HEK293T (cell line): Measurements from ENCODE around the gene TPI1.

Experiments used
- CTCF ChIA-PET: fragments of 350-600 bp; formaldehyde crosslinking; extraction: SDS; loops from one replicate; lab custom pipeline; 2021; ENCODE audit warnings: antibody characterized with exemption, inconsistent platforms; lab: Yijun Ruan, JAX
- POLR2A ChIA-PET: fragments of 350-600 bp; formaldehyde crosslinking; extraction: SDS; loops from one replicate; lab custom pipeline; 2020; ENCODE audit warnings: antibody characterized with exemption, inconsistent platforms; lab: Yijun Ruan, JAX
- DNase-seq: peaks from one replicate; pipeline ENCODE4 v3.0.0; 2012; ENCODE audit warnings: mixed read lengths; ENCODE audit errors: extremely low spot score
- ARNT ChIP-seq: fragments of 450-650 bp; IDR thresholded peaks from 2 replicates; pipeline ENCODE4 v1.6.1; 2017; ENCODE audit warnings: mild to moderate bottlenecking
- BHLHE40 ChIP-seq: fragments of 450-650 bp; IDR thresholded peaks from 2 replicates; pipeline ENCODE4 v1.6.1; 2016; ENCODE audit warnings: mild to moderate bottlenecking, moderate library complexity, borderline replicate concordance
- CTBP1 ChIP-seq: fragments of 450-650 bp; IDR thresholded peaks from 2 replicates; pipeline ENCODE4 v1.6.1; 2016; ENCODE audit warnings: borderline replicate concordance
- ELF4 ChIP-seq: fragments of 450-650 bp; IDR thresholded peaks from 2 replicates; pipeline ENCODE4 v1.6.1; 2017; ENCODE audit warnings: antibody characterized with exemption
- FOXA1 ChIP-seq: fragments of 450-650 bp; IDR thresholded peaks from 2 replicates; pipeline ENCODE4 v1.6.1; 2016; ENCODE audit warnings: mild to moderate bottlenecking
- FOXK2 ChIP-seq: fragments of 450-650 bp; IDR thresholded peaks from 2 replicates; pipeline ENCODE4 v1.6.1; 2016; ENCODE audit warnings: mild to moderate bottlenecking
- FOXM1 ChIP-seq: fragments of 450-650 bp; IDR thresholded peaks from 2 replicates; pipeline ENCODE4 v1.6.1; 2017; ENCODE audit warnings: mild to moderate bottlenecking, borderline replicate concordance
- HDGF ChIP-seq: fragments of 450-650 bp; IDR thresholded peaks from 2 replicates; pipeline ENCODE4 v1.6.1; 2017; ENCODE audit warnings: antibody characterized with exemption, borderline replicate concordance
- L3MBTL2 ChIP-seq: fragments of 450-650 bp; conservative IDR thresholded peaks from 2 replicates; pipeline ENCODE4 v1.6.1; 2016; ENCODE audit warnings: mild to moderate bottlenecking
- LEF1 ChIP-seq: fragments of 450-650 bp; IDR thresholded peaks from 2 replicates; pipeline ENCODE4 v1.6.1; 2017; ENCODE audit warnings: mild to moderate bottlenecking, borderline replicate concordance
- NFRKB ChIP-seq: fragments of 450-650 bp; IDR thresholded peaks from 2 replicates; pipeline ENCODE4 v1.6.1; 2016; ENCODE audit warnings: mild to moderate bottlenecking, moderate library complexity
- SP1 ChIP-seq: fragments of 450-650 bp; IDR thresholded peaks from 2 replicates; pipeline ENCODE4 v1.6.1; 2017
- SUZ12 ChIP-seq: fragments of 450-650 bp; IDR thresholded peaks from 2 replicates; pipeline ENCODE4 v1.6.1; 2016; ENCODE audit warnings: mild to moderate bottlenecking
- TARDBP ChIP-seq: fragments of 450-650 bp; IDR thresholded peaks from 2 replicates; pipeline ENCODE4 v1.6.1; 2016
- ZNF384 ChIP-seq: fragments of 450-650 bp; IDR thresholded peaks from 2 replicates; pipeline ENCODE4 v1.6.1; 2016
- TF ChIP-seq, protein P1 (sequence below): fragments of 450-650 bp; IDR thresholded peaks from 2 replicates; pipeline ENCODE4 v1.6.1; 2016

Gene TPI1

GRCh38 chr12:6837370-6838060 lies 29.8 kb upstream of the TPI1 start:
- no peak for DNase-seq
- TF ChIP-seq LEF1 (no peak), TARDBP (no peak), ELF4 (no peak), FOXM1 (no peak), FOXK2 (no peak), NFRKB (no peak), L3MBTL2 (no peak), HDGF (no peak)
- TF ChIP-seq, protein P1, sequence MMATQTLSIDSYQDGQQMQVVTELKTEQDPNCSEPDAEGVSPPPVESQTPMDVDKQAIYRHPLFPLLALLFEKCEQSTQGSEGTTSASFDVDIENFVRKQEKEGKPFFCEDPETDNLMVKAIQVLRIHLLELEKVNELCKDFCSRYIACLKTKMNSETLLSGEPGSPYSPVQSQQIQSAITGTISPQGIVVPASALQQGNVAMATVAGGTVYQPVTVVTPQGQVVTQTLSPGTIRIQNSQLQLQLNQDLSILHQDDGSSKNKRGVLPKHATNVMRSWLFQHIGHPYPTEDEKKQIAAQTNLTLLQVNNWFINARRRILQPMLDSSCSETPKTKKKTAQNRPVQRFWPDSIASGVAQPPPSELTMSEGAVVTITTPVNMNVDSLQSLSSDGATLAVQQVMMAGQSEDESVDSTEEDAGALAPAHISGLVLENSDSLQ, result no peak
- POLR2A ChIA-PET, result interaction anchor here (0.8 to 6.3 kb wide), 4 partner anchors 14 to 84 kb away, joined by 3 to 51 read pairs (median 6); partner anchors contain the start of genes CDCA3, GPR162, MLF2 and USP5
- CTCF ChIA-PET, result no interaction called here

GRCh38 chr12:6838854-6839253 lies 28.5 kb upstream of the TPI1 start:
- DNase-seq, result no peak
- ChIA-PET CTCF (interaction anchor here (0.8 to 1.0 kb wide), 2 partner anchors 72 to 86 kb away, joined by 3 read pairs; partner anchors contain the start of gene MLF2), POLR2A (interaction anchor here (4.6 to 5.0 kb wide), 2 partner anchors 12 to 13 kb away, joined by 22 to 57 read pairs; partner anchors contain the start of genes CDCA3, P3H3 and USP5)
- TF ChIP-seq HDGF (no peak), LEF1 (no peak), L3MBTL2 (no peak), TARDBP (no peak), FOXA1 (no peak), FOXM1 (no peak), CTBP1 (no peak), FOXK2 (no peak), ELF4 (no peak), ARNT (no peak), NFRKB (no peak), SP1 (no peak)

DNA sequence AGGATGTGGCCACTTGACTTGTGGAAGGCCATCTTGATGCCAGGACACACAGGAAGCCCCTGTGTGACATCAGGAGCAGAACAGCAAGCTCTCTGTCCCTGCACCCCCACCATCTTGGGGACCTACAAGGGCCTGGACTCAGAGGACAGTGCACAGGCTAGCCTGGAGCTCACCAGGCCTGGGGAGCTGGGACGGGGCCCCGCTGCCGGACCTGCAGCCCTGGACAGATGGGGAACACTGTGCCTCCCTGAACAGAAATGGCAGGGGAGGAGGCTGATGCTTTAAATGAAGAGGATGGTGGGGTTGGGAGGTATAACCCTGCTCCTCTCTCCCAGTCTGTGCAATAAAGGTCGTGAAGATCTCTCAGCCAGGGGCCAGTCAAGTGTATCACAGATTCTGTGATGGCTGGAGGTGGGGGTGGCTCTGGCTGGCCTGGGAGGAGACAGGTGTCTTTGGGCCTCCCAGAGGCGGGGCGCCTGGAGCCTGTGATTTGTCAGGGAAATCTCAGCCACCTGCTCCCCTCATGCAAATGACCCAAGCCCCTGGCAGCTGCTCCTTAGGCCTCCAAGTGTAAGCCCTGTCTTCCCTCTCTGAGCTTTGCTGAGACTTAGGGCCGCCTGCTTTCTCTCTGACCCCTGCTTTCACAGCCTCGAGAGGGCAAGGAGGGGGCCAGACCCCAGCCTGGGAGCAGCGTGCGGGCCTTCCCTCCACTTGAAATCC lies 27.7 kb upstream of the TPI1 start:
- CTCF ChIA-PET, result interaction anchor here (0.8 to 1.0 kb wide), 2 partner anchors 73 to 86 kb away, joined by 3 read pairs; partner anchors contain the start of gene MLF2
- POLR2A ChIA-PET, result interaction anchor here (0.9 to 5.0 kb wide), 4 partner anchors 12 to 87 kb away, joined by 4 to 57 read pairs (median 13); partner anchors contain the start of genes CDCA3, MLF2, P3H3 and PTMS
- no peak for DNase-seq
- TF ChIP-seq NFRKB, result no peak
- TF ChIP-seq CTBP1, result no peak
- no peak for TF ChIP-seq ZNF384
- no peak for TF ChIP-seq ARNT
- no peak for TF ChIP-seq FOXK2
- TF ChIP-seq L3MBTL2, result no peak
- no peak for TF ChIP-seq BHLHE40
- TF ChIP-seq SUZ12, result no peak
- TF ChIP-seq, protein P1, result no peak

- DNase-seq, result no peak
Measured at GRCh38 chr12:6840330-6840729, 27.0 kb upstream of the TPI1 start.

DNA sequence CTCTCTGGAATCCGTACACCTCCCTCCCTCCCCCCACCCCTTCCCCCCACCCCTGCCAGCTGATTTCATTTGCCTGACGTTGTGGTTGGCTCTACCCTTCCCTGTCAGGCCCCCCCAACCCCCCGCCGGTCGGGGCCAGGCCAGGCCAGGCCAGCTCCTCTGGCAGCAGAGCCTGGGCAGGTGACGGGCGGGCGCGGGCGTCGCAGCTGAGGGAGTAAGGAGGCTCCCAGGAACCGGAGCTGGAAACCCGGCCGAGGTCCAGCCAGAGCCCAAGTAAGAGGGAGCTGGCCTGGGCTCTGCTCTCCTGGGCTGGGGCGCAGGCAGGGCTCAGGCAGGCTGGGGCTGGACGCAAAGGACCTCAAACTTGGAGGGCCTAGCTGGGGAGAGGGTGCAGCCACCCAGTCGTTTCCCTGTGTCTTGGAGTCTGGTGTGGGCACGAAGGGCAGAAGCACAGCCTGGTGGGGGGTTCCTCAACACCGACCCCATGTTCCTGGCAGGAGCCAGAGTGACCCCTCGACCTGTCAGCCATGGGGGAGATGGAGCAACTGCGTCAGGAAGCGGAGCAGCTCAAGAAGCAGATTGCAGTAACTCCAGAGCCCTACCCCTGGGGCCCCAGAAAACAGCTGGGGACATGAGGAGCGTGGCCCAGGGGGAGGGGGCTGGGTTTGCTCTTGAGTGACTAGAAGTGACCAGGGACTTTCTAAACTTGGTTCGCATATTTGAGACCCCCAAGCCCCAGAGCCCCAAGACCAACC lies 26.4 kb upstream of the TPI1 start, which contains the start of gene GNB3:
GNB3 (plus strand) TSS at position 165 of the 755 bp plus-strand sequence; CDS start at position 528, 363 bp downstream.
- no peak for DNase-seq
- ChIA-PET POLR2A (interaction anchor here (0.8 to 5.0 kb wide), 6 partner anchors 8 to 88 kb away, joined by 3 to 57 read pairs (median 4); partner anchors contain the start of genes CDCA3, MLF2, P3H3 and PTMS), CTCF (no interaction called here)
- no peak for TF ChIP-seq ARNT

More at GRCh38 chr12:6840330-6840729, 27.0 kb upstream of the TPI1 start:
- POLR2A ChIA-PET, result interaction anchor here (0.8 to 5.0 kb wide), 5 partner anchors 9 to 87 kb away, joined by 4 to 57 read pairs (median 4); partner anchors contain the start of genes CDCA3, MLF2, P3H3 and PTMS
- CTCF ChIA-PET, result no interaction called here
- TF ChIP-seq L3MBTL2 (no peak), SP1 (no peak), BHLHE40 (no peak), NFRKB (no peak), CTBP1 (no peak), ARNT (no peak), TARDBP (no peak), ZNF384 (no peak), LEF1 (no peak), HDGF (no peak), SUZ12 (no peak), FOXA1 (no peak), FOXK2 (no peak), FOXM1 (no peak), ELF4 (no peak)
- TF ChIP-seq, protein P1, result no peak
